PFSK-1 (cell line): Measurements from ENCODE around the gene SLC6A9.
A peak's percentile ranks its signal among the peaks of the same experiment; 100 is the strongest.

Experiments
- FOXP2 ChIP-seq: optimal IDR thresholded peaks from 2 replicates; pipeline ENCODE3; 2011; ENCODE audit warnings: borderline replicate concordance, control low read depth, inconsistent platforms; ENCODE audit not compliant: insufficient read depth; ENCODE audit errors: extremely low read length, extremely low read depth
- POLR2AphosphoS5 ChIP-seq: IDR thresholded peaks from 2 replicates; pipeline ENCODE4 v1.6.1; 2012; ENCODE audit warnings: low read depth, mild to moderate bottlenecking, control low read depth, low read length, moderate library complexity
- SIN3A ChIP-seq: IDR thresholded peaks from 2 replicates; pipeline ENCODE4 v1.6.1; 2012; ENCODE audit warnings: mild to moderate bottlenecking, low read length, moderate library complexity, borderline replicate concordance; ENCODE audit not compliant: insufficient read depth
- TAF1 ChIP-seq: IDR thresholded peaks from 2 replicates; pipeline ENCODE4 v1.6.1; 2012; ENCODE audit warnings: low read length, control low read depth, borderline replicate concordance; ENCODE audit not compliant: insufficient read depth
- TF ChIP-seq, protein P1 (sequence below), 2 experiments: IDR thresholded peaks; 2 replicates each; pipeline versions ENCODE4 v1.6.1 to v1.8.0; 2011 to 2012; ENCODE audit warnings: low read depth in 2 of 2, low read length in 2 of 2, control low read depth in 1 of 2, inconsistent platforms in 1 of 2, mild to moderate bottlenecking in 1 of 2, moderate library complexity in 1 of 2; ENCODE audit not compliant: insufficient read depth in 1 of 2

Gene SLC6A9

DNA sequence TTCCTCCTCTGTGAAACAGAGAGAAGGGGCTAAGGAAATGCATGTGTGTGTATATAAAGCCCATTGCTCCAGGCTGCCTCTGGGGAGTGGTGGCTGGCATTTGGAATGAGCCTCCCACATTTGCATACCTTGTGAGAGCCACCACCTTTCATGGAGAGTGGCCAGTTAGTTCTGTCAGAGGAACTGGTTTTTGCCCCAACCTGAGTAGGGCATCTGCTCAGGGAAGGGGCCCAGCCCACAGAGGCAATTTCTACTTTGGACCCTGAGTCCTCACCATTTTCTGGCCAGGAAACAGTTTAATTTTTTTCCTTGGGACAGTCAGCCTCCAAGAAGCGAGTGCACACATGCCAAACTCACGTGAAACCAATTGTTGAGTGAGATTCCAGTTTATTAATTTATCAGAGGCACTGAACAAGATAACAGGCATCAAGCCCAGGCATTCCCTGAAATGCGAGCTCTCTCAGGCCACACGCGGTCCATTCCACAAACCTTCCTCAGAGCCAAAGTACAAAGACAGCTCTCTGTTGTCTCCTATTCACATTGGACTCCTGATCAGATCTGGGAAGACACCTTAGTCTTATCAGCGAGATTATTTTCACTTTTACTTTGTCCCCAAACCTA is 1.0 kb upstream of the SLC6A9 start:
- TF ChIP-seq TAF1 (no peak), FOXP2 (no peak), POLR2AphosphoS5 (no peak), SIN3A (no peak)
- TF ChIP-seq, protein P1, sequence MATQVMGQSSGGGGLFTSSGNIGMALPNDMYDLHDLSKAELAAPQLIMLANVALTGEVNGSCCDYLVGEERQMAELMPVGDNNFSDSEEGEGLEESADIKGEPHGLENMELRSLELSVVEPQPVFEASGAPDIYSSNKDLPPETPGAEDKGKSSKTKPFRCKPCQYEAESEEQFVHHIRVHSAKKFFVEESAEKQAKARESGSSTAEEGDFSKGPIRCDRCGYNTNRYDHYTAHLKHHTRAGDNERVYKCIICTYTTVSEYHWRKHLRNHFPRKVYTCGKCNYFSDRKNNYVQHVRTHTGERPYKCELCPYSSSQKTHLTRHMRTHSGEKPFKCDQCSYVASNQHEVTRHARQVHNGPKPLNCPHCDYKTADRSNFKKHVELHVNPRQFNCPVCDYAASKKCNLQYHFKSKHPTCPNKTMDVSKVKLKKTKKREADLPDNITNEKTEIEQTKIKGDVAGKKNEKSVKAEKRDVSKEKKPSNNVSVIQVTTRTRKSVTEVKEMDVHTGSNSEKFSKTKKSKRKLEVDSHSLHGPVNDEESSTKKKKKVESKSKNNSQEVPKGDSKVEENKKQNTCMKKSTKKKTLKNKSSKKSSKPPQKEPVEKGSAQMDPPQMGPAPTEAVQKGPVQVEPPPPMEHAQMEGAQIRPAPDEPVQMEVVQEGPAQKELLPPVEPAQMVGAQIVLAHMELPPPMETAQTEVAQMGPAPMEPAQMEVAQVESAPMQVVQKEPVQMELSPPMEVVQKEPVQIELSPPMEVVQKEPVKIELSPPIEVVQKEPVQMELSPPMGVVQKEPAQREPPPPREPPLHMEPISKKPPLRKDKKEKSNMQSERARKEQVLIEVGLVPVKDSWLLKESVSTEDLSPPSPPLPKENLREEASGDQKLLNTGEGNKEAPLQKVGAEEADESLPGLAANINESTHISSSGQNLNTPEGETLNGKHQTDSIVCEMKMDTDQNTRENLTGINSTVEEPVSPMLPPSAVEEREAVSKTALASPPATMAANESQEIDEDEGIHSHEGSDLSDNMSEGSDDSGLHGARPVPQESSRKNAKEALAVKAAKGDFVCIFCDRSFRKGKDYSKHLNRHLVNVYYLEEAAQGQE (IDR thresholded peaks at IDR 0.05; ENCODE audit: insufficient read depth in 1 of 2, low read depth in 2 of 2, low read length in 2 of 2) = no peak

DNA sequence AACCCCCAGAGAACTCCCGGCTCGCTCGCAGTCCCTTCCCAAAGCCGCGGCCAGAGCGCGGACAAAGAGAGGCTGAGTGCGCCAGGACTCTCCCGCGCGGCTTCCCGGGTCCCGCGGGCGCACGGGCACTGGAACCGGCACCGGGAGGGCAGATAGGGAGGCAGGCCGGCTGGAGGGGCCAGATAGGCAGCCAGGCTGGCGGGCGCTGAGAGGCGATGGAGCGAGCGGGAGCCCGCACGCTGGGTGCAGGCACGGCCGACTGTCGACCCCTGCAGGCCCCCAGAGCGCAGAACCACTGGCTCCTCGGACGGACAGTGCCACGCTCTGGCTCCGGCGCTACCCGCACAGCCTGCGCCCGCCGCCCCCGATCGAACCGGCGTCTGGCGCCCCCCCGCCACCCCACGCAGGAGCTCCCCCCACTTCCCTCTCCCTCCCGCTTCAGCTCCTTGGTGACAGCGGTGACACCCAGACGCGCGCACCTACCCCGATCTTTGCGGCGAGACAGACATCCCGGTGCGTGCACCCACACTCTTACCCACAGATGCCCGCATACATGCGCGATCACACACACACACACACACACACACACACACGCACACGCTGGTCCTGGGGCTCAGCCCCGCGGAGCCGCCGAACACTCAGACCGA is 534 bp downstream of the SLC6A9 start:
- TF ChIP-seq TAF1 (no peak), FOXP2 (peak; percentile 43)

DNA sequence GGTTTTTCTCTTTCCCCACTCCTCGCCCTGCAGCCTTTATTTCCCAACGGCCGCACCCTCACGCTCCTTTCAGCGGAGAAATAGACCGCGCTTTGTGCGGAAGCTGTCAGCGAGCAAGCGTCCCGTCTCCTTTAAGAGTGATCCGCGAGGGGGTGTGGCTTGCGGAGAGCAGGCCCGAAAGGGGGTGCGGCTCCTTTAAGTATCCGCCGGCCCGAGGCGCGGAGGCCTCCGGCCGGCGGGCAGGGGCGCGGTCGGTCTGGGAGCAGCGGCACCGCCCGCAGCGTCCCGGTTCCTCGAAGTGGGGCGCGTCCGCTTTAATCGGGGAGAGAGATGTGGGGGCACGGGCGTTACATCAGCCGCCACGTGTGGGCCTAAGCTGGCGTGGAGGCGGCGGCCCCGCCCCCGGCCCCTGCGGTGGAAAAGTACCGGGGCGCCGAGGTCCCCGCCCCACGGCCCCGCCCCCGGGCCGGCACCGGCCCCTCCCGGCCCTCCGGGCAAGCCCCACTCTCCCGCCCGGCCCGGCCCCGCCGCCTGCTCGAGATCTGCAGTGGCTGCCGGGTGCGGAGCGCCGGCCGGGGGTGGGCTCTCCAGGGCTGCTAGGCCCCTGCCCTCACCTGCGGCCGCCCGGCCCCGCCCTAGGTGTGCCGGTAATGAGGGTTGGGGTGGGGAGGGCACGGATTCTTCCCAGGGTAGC is 1.2 kb downstream of the SLC6A9 start:
- TF ChIP-seq, protein P1 (IDR thresholded peaks at IDR 0.05; ENCODE audit: insufficient read depth in 1 of 2, low read depth in 2 of 2, low read length in 2 of 2) = no peak
- TF ChIP-seq FOXP2 (no peak), SIN3A (peak; percentile 28; the same call in 1 of the 2 replicates), POLR2AphosphoS5 (peak; percentile 19; the same call in 1 of the 2 replicates), TAF1 (no peak)

DNA sequence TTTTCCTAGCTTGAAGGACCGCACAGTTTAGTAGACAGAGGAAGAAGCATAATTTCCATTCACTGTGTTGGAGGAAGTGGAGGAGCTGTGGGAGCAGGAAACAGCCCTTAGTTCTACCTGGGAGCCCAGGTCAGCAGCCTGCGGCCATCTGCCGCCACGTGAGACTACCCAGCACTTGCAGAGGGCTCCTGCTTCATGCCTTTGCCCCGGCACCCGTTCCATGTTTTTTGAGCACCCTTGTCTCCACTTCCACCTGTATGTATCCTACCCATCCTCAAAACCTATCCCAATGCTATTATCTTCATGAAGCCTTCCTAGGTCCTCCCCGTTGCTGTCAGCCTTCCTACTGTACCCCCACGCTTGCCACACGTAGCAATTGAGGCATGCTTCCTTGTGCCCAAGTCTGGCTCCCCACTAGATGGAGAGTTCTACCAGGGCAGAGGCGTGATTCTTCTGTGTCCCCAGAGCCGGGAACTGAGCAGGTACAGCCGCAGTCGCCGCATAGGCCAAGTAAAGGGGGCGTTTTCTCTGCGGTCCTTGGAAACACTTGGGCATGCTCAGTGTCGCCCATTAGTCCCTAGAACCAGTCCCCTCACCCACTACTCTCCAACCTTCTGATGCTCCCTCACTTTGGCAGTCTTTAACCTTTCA is 1.9 kb downstream of the SLC6A9 start:
- no peak for TF ChIP-seq POLR2AphosphoS5
- TF ChIP-seq SIN3A = no peak
- no peak for TF ChIP-seq FOXP2
- TF ChIP-seq TAF1 = no peak
- TF ChIP-seq, protein P1 (IDR thresholded peaks at IDR 0.05; ENCODE audit: insufficient read depth in 1 of 2, low read depth in 2 of 2, low read length in 2 of 2) = no peak

DNA sequence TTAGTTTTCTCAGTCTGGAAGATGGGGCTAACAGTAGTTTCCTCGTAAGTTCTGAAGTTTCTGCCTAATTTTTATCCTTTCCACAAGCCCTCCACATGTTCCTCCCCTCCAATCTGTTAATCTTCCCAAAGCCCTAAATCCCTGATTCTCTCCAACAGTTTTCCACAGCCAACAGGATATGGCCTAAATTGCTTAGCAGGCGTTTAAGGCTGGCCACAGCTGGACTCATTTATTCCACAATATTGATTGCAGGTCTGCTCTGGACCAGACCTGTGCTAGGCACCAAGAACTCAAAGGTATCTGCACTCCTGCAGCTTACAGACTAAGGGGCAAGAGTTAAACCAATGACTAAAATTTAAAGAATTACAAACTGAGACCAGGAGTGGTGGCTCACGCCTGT is 3.9 kb downstream of the SLC6A9 start:
- TF ChIP-seq SIN3A (no peak), TAF1 (no peak), POLR2AphosphoS5 (no peak), FOXP2 (no peak)
- TF ChIP-seq, protein P1 (IDR thresholded peaks at IDR 0.05; ENCODE audit: insufficient read depth in 1 of 2, low read depth in 2 of 2, low read length in 2 of 2) = no peak
